GM19238 (cell line): ENCODE results near the gene PRDX3.
"Not testable (repeated sequence)": the region's sequence is repeated elsewhere in the genome, so short reads cannot be mapped to it uniquely, and the experiment has no call there.

ENCODE experiments used
- DNase-seq: peaks from one replicate; pipeline ENCODE4 v3.0.0; 2011; ENCODE audit warnings: low spot score; ENCODE audit not compliant: insufficient read length

The PRDX3 gene

DNA sequence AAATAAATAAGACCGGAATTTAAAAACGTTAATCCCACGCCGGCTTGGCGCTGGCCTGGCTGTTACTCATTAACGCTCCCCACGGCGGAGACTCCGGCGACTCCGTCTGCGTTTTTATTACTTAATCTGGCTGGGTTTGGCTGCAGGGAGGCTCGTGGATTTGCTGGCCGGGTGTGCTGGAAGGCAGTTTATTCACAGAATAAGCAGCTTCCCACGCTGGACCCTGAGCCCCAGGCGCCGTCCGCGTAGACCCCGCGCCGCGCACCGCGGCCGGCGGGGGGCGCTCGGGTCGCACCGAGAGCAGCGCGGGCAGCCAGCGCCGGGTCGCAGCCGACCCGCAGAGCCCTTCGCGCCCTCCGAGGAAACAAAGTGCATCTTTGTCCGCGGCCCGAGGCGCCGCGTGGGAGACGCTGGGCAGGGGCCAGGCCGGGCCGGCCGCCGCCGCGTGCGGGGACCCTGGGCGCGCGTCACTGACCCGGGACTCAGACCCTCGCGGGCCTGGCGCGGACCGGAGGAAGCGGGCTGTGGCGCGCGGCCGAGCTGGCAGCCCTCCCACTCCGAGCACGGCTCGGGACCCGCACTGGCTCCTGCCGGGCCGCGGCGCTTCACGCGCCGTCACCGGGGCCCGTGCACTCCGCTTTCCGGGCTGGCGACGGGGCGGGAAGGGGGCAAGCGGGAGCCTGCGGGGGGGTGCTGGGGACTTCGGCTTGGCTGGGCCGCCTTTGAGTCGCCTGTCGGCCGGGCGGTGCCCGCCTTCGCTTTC is 28.2 kb upstream of the PRDX3 start:
- DNase-seq = peak; percentile 77

DNA sequence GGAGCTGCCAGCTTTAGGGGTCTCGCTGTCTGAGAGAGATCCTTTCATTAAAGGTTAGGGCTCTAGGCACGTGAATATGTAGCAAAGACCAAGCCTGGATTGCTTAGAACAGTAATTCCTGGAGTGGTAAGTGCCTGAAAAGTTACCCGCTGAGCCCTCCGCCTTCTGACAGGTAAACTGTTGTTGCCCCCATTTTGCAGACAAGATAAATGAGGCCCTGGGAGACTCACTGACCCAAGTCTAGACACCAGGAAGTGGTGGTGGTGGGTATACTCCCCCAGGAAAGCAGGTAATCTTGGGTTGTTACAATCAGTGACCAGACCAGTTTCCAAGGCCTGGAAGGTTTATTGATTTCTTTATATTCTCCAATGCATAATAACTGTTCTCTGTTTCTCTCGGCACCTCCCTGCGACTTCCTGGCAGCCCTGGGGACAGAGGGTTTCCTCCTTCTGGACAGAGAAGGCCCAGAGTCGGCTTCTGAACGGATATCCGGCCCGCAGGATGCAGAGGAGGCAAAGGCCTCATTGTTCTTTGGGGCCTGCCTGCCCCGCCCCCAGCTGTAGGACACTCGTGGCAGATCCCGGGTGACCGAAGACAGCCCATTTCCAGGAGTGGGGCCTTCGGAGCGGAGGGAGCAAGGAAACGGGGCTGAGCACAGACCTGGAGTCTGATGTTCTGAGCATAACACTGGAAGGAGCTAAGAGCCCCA is 27.4 kb upstream of the PRDX3 start:
- DNase-seq = peak; percentile 64

DNA sequence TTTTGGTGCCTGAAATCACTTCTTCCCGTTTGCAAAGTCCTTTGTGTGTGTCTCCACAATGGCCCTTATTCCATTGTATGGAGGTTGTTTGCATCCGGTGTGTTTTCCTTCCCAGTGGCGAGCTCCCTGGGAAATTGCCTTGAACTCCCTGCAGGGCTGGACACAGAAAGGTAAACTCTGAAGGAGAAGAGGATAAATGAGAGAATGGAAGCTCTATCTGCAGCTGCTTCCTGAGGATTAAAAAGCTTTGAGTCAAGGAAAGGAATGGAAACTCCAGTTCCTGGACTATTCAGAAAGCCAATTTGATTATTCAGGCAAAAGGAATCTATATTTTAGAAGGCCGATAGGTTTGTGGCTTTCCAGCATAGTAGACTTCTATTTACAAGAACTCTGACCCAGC is 24.4 kb upstream of the PRDX3 start:
- no peak for DNase-seq

GRCh38 chr10:119201233-119201632 is 22.6 kb upstream of the PRDX3 start:
- DNase-seq = no peak

DNA sequence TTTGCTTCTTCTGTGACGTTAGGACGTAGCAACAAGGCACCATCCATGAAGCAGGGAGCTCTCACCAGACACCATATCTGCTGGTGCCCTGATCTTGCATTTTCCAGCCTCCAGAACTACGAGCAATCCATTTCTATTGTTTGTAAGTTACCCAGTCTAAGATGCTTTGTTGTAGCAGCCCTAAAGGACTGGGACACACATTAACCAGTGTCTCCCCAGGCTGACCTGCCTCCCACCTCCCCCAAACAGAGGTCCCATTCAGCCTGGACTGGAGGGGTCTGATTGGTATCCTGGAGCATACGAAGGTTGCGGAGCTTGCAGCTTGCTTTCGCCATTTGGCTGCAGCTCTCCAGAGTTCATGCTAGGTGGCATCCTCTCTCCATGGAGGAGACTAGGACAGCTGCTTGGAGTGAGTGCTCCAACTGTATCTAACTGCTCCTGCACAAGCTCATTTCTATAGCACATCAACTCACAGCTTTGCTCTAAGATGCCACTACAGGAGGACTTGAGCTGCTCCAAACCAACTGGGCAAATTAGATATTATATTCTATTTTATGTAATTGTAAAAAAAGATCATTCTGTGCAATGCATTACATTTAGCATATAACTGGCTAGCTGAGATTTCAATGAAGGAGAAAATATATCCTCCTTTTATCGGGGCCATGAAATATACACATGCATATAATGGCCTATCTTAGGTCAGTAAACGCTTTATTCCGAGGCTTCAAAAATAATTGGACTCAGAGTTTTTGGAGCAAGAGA is 20.8 kb upstream of the PRDX3 start:
- peak; percentile 32 for DNase-seq

- DNase-seq = no peak
These were observed 19.8 kb upstream of the PRDX3 start for GRCh38 chr10:119198438-119198837.

- DNase-seq = no peak
These were observed 19.3 kb upstream of the PRDX3 start for GRCh38 chr10:119197921-119198320.

GRCh38 chr10:119191881-119192280 is 13.3 kb upstream of the PRDX3 start:
- no peak for DNase-seq

- DNase-seq = no peak
These were observed 12.6 kb upstream of the PRDX3 start for GRCh38 chr10:119190954-119191785.

DNA sequence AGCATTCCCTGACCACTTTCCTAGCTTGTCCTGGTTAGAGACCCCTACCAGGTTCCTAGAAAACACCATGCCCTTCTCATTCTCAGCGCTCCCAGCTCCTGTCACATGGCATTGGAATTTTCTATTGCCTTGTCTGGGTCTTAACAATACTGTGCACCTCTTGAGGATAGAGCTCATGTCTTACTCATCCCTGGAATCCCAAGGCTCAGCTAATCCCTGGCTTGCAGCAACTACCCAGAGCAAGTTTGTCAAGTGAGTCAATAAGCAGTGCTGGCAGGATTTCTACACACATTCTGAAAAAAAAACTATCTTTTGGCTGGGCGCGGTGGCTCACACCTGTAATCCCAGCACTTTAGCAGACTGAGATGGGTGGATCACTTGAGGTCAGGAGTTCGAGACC is 11.7 kb upstream of the PRDX3 start:
- DNase-seq = no peak

GRCh38 chr10:119189811-119190282 is 11.2 kb upstream of the PRDX3 start:
- peak; percentile 35 for DNase-seq

GRCh38 chr10:119183664-119184412 is 5.2 kb upstream of the PRDX3 start:
- no peak for DNase-seq

GRCh38 chr10:119180850-119181400 is 2.3 kb upstream of the PRDX3 start:
- not testable (repeated sequence) for DNase-seq

DNA sequence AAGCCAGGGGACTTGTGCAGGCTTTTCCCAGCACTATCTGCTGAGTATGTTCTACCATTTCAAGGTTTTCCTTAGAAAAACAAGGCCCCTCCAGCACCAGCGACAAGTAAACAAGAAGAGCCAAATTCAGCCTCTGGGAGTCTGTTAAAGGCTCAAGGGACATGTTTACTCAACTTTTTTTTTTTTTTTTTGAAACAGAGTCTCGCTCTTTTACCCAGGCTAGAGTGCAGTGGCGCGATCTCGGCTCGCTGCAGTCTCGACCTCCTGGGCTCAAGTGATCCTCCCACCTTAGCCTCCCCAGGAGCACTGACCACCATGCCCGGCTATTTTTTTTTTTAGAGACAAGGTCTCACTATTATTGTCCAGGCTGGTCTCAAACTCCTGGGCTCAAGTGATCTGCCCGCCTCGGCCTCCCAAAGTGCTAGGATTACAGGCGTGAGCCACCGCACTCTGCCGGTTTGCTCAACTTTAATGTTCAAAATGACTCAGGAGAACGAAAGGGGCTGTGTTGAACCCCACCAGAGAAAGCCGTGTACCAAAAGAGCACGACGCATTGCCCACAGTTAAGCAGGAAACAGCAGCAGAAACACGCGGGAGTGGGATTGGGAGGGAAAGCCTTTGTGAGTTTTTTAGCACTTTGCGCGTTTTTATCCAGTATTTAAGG is 772 bp downstream of the PRDX3 start:
- no peak for DNase-seq

- DNase-seq = no peak
These were observed 2.4 kb downstream of the PRDX3 start for GRCh38 chr10:119176166-119176565.

- no peak for DNase-seq
These were observed 4.5 kb downstream of the PRDX3 start for GRCh38 chr10:119174109-119174508.

DNA sequence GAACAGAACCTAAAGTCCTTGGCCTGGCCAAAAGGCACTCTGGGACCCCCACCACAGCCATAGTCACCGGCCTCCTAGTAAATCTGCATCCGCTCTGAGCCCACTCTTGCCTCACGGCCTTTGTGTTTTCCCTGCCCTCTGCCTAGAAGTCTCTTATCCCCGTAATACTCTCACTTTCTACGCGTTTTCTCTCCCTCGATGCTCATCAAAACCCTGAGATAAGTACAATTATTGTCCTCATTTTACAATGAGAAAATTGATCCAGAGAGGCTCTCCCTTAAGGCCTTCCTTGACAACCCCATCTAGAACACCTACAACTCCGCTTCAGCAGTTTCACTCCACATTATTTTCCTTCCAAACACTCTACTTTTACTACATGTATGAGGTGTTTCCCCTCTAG is 11.6 kb downstream of the PRDX3 start:
- DNase-seq = no peak

GRCh38 chr10:119166564-119166963 is 12.0 kb downstream of the PRDX3 start:
- DNase-seq = no peak

DNA sequence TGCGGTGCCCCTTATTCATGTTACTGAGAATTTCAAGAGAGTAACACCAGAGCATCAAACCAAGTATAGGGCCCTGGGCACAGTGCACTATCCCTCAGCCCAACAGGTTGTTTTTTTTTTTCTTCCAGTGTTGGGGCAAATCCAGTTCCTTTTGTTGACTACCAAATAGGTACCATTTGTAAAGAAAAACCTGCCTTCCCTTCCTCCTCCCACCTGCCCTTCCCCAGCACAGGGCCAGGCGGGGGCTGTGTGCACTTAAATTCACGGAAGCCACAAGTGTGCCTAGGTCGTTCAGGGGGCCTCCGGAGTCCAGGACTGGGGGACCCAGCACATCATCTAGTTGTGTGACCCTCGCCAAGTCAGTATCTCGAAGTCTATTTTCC is 12.5 kb downstream of the PRDX3 start:
- DNase-seq = no peak
